Bronchial epithelial cell (primary cell): ENCODE data around the gene CAMTA1. TPM values are rescaled to one million over a fixed set of nuclear protein-coding genes. Genes with fewer than 3 reads are reported as not detected.
"Not testable (repeated sequence)": the region's sequence is repeated elsewhere in the genome, so short reads cannot be mapped to it uniquely, and the experiment has no call there.

ENCODE experiments used
- DNase-seq: peaks from one replicate; pipeline ENCODE4 v3.0.0-alpha.2; 2010; ENCODE audit warnings: low read depth
- FAIRE-seq: peaks from 2 replicates; lab custom pipeline; 2011; peaks lifted over from hg19 to GRCh38; lab: Jason Lieb, UNC
- H3K27me3 ChIP-seq: 2 replicates; pipeline ENCODE4 v1.5.1; 2011; ENCODE audit warnings: low read length; ENCODE audit not compliant: control insufficient read depth, insufficient read depth
- H3K36me3 ChIP-seq: 2 replicates; pipeline ENCODE4 v1.5.1; 2011; ENCODE audit warnings: low read length; ENCODE audit not compliant: control insufficient read depth, insufficient read depth
- H3K4me3 ChIP-seq: 2 replicates; pipeline ENCODE4 v1.5.1; 2011; ENCODE audit warnings: mild to moderate bottlenecking, low read depth, low read length, control low read depth
- CTCF ChIP-seq: IDR thresholded peaks from 2 replicates; pipeline ENCODE4 v1.5.1; 2011; ENCODE audit warnings: mild to moderate bottlenecking, moderate library complexity, low read length, control low read depth, inconsistent platforms; ENCODE audit not compliant: insufficient read depth, severe bottlenecking
- total RNA-seq: library from RNA; depleted of rRNA; stranded (reverse); fragments of >200 nt; gene quantifications from 2 replicates; pipeline ENCODE4 v1.2.1, GENCODE V29; 2014

The CAMTA1 gene
- total RNA-seq, 1 donor from 2014 or later, result 68.2 TPM

DNA sequence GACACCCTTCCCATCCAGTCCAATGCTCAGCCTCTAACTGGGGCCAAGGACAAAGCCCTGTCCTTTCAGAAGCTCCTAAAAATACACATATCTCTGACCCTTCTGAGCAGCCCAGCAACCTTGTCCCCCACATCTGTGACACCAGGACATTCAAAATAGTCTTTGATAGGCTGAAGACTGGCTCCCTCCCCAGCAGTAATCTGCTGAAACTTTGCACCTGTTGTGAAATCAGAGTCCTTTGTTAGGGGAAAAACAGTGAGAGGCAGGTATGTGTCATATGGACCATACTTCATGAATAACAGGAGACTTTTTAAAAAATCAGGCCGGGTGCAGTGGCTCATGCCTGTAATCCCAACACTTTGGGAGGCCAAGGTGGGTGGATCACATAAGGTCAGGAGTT lies 903.4 kb downstream of the CAMTA1 start:
- no peak for TF ChIP-seq CTCF
- DNase-seq (no peak), FAIRE-seq (peak; percentile 36)
- no peak overlapping the region for H3K4me3 ChIP-seq
- no peaks in the 10 kb centered on the region for H3K36me3 ChIP-seq
- peaks cover 2% of the 10 kb centered on the region for H3K27me3 ChIP-seq

- not testable (repeated sequence) for H3K36me3 ChIP-seq, DNase-seq, H3K4me3 ChIP-seq, H3K27me3 ChIP-seq, FAIRE-seq
Observed at GRCh38 chr1:7689307-7689706, 904.1 kb downstream of the CAMTA1 start.

DNA sequence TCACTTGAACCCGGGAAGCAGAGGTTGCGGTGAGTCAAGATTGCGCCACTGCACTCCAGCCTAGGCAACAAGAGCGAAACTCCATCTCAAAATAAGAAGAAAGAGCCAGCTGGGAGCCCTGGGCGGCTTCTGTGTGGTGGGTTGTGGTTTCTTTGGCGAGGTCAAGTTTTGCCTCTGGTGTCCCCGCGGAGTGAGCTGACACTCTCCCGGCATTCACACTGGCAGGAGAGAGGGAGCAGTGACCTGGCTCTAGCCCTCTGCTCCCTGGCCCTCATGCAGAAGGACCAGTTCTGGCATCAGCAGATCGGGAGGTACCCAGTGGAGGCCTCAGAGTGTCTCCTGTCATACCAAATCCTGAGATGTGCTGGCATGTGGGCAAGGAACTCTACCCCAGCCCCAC lies 904.8 kb downstream of the CAMTA1 start:
- Histone ChIP-seq H3K36me3 (no peaks in the 10 kb centered on the region), H3K4me3 (no peak overlapping the region), H3K27me3 (peaks cover 2% of the 10 kb centered on the region)
- FAIRE-seq (no peak), DNase-seq (no peak)
- TF ChIP-seq CTCF, result no peak

DNA sequence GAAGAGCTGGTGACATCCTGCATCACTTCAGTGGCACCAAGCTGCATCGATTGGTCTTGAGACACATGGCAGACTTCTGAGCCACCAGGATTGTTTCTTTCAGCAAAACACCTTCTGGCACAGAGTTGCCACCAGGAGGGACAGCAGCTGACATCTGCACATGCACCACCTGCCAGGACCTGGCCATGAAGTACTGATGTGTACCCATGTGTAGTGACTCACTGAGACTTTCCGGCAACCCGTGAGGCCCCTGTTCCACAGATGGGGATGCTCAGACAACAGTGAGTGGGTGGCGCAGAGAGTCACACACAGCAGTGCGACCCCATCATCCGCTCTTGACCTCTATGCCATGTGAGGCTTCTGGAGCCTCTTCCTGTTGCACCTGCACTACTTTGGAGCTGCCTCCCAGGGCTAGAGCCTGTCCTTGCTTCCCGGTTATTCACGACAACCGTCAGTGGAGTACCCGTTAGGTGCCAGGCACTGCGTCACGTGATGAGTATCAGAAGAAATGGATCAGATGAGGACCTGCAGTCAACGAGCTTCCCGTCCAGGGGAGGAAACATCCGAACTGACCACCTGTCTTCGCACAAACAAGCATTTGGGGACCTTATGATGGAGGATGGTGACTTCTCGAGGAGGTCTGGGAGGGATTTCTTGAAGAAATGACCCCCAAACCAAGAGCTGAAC lies 905.4 kb downstream of the CAMTA1 start:
- TF ChIP-seq CTCF, result no peak
- Histone ChIP-seq H3K36me3 (no peaks in the 10 kb centered on the region), H3K27me3 (peaks cover 2% of the 10 kb centered on the region), H3K4me3 (no peak overlapping the region)
- FAIRE-seq, result peak; percentile 81
- DNase-seq, result no peak

DNA sequence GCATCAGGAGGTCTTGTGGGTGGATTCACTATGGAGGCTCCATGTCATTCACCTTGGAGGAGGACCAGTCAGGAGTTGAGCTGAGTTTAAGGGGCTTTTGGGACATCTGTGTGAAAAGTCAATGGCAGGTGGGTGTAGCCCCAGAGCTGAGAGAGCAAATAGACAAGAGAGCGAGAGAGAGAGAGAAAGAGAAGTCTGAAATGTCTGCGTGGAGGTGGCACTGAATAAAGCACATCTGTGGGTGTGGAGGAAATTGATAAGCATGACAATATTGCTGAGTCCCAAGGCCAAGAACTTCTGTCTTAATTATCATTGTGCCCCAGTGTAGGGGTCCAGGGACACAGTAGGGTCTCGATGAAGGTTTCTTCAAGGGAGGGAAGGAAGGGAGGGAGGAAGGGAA lies 906.3 kb downstream of the CAMTA1 start:
- FAIRE-seq, result peak; percentile 43
- no peaks in the 10 kb centered on the region for H3K36me3 ChIP-seq
- TF ChIP-seq CTCF, result no peak

DNA sequence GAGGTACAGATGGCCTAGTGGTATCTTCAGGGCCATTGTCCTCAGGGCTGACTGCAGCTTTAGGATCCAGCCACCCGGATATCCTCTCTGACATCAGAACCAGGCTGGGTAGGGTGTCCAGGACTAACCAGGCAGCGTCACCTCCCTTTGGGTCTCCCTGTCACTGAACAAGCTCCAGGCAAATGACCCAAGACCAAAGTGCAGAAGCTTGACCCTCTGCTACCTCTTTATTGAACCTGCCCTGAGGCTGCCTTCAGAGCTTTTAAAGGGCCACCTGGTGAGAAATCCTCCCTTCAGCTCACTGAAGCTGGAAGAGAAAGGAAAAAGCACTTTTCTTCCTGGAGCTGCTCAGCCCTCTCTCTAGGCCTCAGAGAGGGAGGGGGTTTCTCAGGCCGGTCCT lies 906.8 kb downstream of the CAMTA1 start:
- no peak for FAIRE-seq
- TF ChIP-seq CTCF, result no peak

More for the DNA sequence above, 906.3 kb downstream of the CAMTA1 start:
- no peak overlapping the region for H3K4me3 ChIP-seq
- no peak for DNase-seq
- peaks cover 2% of the 10 kb centered on the region for H3K27me3 ChIP-seq

GRCh38 chr1:7693037-7693436 lies 907.8 kb downstream of the CAMTA1 start:
- H3K27me3 ChIP-seq, H3K4me3 ChIP-seq, FAIRE-seq, H3K36me3 ChIP-seq, DNase-seq: not testable (repeated sequence)

More for the DNA sequence above, 906.8 kb downstream of the CAMTA1 start:
- DNase-seq, result no peak
- Histone ChIP-seq H3K36me3 (no peaks in the 10 kb centered on the region), H3K27me3 (peaks cover 2% of the 10 kb centered on the region), H3K4me3 (no peak overlapping the region)
